GM12874 (cell line): ENCODE results near the gene SIRT4.

Experiments used
- TF ChIP-seq, protein P1 (sequence below): IDR thresholded peaks from 2 replicates; pipeline ENCODE4 v1.5.1; 2011; ENCODE audit warnings: low read depth, mild to moderate bottlenecking, control low read depth, low read length, moderate library complexity; ENCODE audit not compliant: insufficient read depth

Gene SIRT4

DNA sequence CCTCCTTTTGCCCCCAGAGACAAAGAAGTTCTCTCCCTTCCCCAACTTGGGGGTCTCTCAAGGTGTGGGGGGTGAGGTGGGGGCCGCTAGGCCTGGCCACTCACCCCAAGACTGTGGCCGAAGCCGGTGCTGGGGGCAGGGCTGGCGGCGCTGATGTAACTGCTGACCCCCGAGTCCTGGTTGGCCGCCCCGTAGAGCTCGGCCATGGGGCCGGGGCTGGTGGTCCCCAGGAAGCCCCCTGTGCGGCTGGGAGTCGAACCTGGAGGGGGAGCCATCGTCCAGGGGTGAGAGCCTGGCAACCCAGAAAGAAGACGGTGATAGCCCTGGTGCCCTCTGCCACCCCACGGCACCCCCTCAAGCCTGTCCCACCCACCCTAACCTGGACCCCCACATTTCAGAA is 43.9 kb downstream of the SIRT4 start:
- TF ChIP-seq, protein P1, sequence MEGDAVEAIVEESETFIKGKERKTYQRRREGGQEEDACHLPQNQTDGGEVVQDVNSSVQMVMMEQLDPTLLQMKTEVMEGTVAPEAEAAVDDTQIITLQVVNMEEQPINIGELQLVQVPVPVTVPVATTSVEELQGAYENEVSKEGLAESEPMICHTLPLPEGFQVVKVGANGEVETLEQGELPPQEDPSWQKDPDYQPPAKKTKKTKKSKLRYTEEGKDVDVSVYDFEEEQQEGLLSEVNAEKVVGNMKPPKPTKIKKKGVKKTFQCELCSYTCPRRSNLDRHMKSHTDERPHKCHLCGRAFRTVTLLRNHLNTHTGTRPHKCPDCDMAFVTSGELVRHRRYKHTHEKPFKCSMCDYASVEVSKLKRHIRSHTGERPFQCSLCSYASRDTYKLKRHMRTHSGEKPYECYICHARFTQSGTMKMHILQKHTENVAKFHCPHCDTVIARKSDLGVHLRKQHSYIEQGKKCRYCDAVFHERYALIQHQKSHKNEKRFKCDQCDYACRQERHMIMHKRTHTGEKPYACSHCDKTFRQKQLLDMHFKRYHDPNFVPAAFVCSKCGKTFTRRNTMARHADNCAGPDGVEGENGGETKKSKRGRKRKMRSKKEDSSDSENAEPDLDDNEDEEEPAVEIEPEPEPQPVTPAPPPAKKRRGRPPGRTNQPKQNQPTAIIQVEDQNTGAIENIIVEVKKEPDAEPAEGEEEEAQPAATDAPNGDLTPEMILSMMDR, result no peak

DNA sequence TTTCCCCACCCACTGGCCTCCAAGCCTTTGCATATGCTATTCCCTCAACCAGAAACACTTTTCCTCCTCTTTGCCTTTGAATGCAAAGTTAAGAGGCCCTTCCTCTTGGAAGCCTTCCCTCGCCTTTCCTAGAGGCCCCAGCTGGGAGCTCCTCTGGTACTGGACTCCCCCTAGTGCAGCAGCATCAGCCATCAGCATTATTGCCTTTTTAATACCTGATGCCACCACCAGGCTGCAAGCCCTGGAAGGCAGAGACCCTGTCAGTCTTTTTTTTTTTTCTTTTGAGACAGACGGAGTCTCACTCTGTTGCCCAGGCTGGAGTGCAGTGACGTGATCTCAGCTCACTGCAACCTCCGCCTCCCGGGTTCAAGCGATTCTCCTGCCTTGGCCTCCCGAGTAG is 44.6 kb downstream of the SIRT4 start:
- TF ChIP-seq, protein P1, result 0 out of 2 replicates have a peak, but pooled peaks have one; percentile 4

DNA sequence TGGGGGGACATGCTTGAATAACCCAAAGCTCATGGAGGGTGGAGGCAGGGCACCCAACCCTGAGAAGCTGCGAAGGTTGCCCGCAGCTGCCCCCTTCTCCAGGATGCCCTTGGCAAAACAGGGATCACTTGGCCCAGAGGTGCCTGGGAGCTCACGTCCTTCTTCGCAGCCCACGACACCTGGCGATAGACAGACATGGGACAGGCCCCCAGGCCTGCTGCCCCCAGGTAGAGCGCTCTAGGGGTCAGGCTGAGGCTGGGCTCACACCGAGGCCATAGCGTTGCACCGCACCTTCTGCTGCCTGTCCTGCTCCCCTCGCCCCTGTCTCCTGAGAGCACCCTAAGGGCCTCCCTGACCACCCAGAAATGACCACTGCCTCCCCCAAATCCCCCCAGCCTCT is 45.6 kb downstream of the SIRT4 start:
- TF ChIP-seq, protein P1, result no peak

DNA sequence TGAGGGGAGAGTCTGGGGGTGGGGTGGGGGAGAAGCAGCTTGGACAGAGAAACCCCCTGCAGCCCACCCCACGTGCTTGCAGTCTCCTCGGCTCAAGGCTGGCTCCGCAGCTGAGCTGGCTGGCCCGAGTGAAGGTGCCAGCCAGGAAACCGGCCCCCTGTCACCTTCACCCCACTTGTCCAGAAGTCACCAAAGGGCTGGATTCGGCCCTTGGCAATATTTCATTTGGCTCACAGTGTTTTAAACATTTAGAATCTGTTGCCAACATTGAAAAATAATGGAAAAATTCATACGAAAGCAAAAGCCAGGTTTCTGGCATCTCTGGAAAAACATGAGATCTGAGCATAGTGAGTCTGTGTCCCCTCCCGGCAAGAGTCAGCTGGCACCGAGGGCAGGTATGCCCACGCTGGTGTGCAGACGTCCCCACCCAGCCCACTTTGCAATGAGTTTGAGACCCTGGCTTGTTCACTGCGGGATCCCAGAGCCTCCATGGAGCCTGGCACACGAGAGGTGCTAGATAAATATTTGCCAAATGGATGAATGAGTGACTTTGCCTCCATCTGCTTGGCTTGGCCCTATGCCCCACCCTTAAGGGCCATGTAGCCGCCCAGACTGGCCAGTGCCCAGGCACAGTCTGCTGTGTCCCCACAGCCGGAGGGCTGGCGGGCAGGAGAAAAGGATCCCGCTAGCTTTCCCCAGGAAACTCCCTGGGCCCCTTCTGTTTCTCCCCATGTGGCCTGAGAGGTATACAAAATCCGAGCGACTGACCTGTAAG is 48.6 kb downstream of the SIRT4 start:
- TF ChIP-seq, protein P1, result no peak

DNA sequence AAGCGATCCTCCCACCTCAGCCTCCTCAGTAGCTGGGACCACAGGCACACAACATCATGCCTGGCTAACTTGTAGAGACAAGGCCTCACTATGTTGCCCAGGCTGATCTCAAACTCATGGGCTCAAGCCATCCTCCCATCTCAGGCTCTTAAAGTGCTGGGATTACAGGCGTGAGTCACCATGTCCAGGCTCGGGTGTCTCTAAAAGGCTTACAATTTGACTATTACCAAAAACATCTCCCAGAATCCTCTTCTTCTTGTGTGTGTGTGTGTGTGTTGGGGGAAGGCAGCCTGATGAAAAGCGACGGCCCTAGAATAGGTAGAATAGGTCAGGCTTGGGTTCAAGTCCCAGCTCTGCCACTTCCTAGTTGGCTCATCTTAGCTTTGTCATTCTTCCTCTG is 50.0 kb downstream of the SIRT4 start:
- TF ChIP-seq, protein P1, result no peak

DNA sequence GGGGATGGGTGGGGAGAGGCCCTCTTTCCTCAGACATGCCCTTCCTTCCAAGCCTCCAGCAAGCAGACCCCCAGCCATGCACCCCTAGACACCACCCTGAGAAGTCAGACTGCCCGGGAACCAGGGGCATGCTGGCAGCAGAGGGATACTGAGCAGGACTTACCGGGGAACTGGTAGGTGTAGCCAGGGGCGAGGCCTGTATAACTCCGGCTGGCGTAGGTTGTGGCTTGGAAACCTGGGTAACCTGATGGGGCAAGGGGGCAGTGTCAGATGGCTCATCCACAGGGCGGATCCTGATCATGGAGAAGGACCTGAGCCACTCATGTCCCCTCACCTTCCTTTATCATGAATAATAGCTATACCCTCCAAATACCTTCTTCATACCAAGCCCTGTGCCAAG is 51.0 kb downstream of the SIRT4 start:
- TF ChIP-seq, protein P1, result no peak

DNA sequence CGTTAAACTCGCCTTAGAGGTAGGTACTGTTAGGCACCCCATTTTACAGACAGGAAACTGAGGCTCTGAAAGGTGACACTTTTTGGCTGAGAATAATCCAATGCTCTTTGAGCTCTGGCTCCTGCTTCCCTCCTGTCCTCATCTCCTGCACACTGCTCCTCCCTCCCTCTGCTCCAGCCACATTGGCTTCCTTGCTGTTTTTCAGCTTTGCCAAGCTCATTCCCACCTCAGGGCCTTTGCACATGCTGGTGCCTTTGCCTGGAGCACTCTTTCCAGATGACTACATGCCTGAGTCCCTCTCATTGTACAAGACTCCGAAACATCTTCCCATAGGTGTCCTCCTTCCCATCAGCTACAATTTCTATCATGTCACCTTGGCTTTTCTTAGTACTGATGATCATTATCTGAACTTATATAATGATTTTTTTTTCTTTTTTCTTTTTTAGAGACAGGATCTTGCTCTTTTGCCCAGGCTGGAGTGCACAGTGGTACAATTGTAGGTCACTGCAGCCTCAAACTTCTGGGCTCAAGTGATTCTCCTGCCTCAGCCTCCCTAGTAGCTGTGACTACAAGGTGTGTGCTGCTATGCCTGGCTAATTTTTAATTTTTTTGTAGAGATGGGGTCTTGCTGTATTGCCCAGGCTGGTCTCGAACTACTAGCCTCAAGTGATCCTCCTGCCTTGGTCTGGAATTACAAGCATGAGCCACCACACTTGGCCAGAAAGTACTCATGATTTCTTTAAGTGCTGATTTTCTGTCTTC is 51.6 kb downstream of the SIRT4 start:
- TF ChIP-seq, protein P1, result no peak
